ENCODE results near the gene DPM2.

The DPM2 gene

GRCh38 chr9:127976498-127976897 lies 38.8 kb upstream of the DPM2 start:
- DNase-seq (no peak), ATAC-seq (ENCODE audit: insufficient read depth, low read depth) (no peak)
- peaks cover 58% of the 10 kb centered on the region for H4K20me1 ChIP-seq (ENCODE audit: insufficient read depth, low read length)

GRCh38 chr9:127975376-127976315 lies 38.0 kb upstream of the DPM2 start:
- no peak overlapping the region for H3K9ac ChIP-seq (ENCODE audit: low read depth, low read length)
- peak overlapping the region; percentile 31 for H3K4me2 ChIP-seq (ENCODE audit: insufficient read depth, low read length)
- DNase-seq (no peak), ATAC-seq (ENCODE audit: insufficient read depth, low read depth) (no peak)
- H3K27me3 ChIP-seq (ENCODE audit: insufficient read depth, low read length, poor library complexity) = no peaks in the 10 kb centered on the region
- TF ChIP-seq CTCF (IDR thresholded peaks at IDR 0.05; ENCODE audit: borderline replicate concordance, extremely low read depth, low read length, poor library complexity, severe bottlenecking) (no peak), EZH2 (IDR thresholded peaks at IDR 0.05; ENCODE audit: borderline replicate concordance, low read depth, low read length, severe bottlenecking) (no peak)
- H3K79me2 ChIP-seq (ENCODE audit: insufficient read depth, low read length) = peaks cover 36% of the 10 kb centered on the region
- H3K4me3 ChIP-seq (ENCODE audit: low read depth in 1 of 2, low read length in 2 of 2) = no peak overlapping the region
- no peaks in the 10 kb centered on the region for H3K36me3 ChIP-seq (ENCODE audit: insufficient read depth, low read length)
- no peak overlapping the region; the same call in 1 of the 2 replicates for H3K27ac ChIP-seq (ENCODE audit: low read length)
- H4K20me1 ChIP-seq (ENCODE audit: insufficient read depth, low read length) = peaks cover 64% of the 10 kb centered on the region
- H3K4me1 ChIP-seq (ENCODE audit: insufficient read depth, low read length) = peaks cover 41% of the 10 kb centered on the region
- H2AFZ ChIP-seq (ENCODE audit: low read depth, low read length) = no peak overlapping the region
- H3K9me3 ChIP-seq (ENCODE audit: insufficient read depth, low read length, severe bottlenecking) = no peaks in the 10 kb centered on the region

More at GRCh38 chr9:127976498-127976897, 38.8 kb upstream of the DPM2 start:
- no peak overlapping the region for H3K9ac ChIP-seq (ENCODE audit: low read depth, low read length)
- peaks cover 45% of the 10 kb centered on the region for H3K4me1 ChIP-seq (ENCODE audit: insufficient read depth, low read length)
- H2AFZ ChIP-seq (ENCODE audit: low read depth, low read length) = no peak overlapping the region
- H3K36me3 ChIP-seq (ENCODE audit: insufficient read depth, low read length) = no peaks in the 10 kb centered on the region
- H3K27ac ChIP-seq (ENCODE audit: low read length) = no peak overlapping the region
- TF ChIP-seq EZH2 (IDR thresholded peaks at IDR 0.05; ENCODE audit: borderline replicate concordance, low read depth, low read length, severe bottlenecking) = no peak
- no peak for TF ChIP-seq CTCF (IDR thresholded peaks at IDR 0.05; ENCODE audit: borderline replicate concordance, extremely low read depth, low read length, poor library complexity, severe bottlenecking)
- H3K27me3 ChIP-seq (ENCODE audit: insufficient read depth, low read length, poor library complexity) = no peaks in the 10 kb centered on the region
- H3K4me3 ChIP-seq (ENCODE audit: low read depth in 1 of 2, low read length in 2 of 2) = no peak overlapping the region
- H3K9me3 ChIP-seq (ENCODE audit: insufficient read depth, low read length, severe bottlenecking) = no peaks in the 10 kb centered on the region
- H3K79me2 ChIP-seq (ENCODE audit: insufficient read depth, low read length) = peaks cover 36% of the 10 kb centered on the region
- peak overlapping the region; percentile 17; the same call in 1 of the 2 replicates for H3K4me2 ChIP-seq (ENCODE audit: insufficient read depth, low read length)

GRCh38 chr9:127974769-127975261 lies 37.2 kb upstream of the DPM2 start:
- peaks cover 33% of the 10 kb centered on the region for H3K79me2 ChIP-seq (ENCODE audit: insufficient read depth, low read length)
- no peak overlapping the region for H2AFZ ChIP-seq (ENCODE audit: low read depth, low read length)
- H4K20me1 ChIP-seq (ENCODE audit: insufficient read depth, low read length) = peaks cover 65% of the 10 kb centered on the region
- H3K27ac ChIP-seq (ENCODE audit: low read length) = no peak overlapping the region
- H3K9me3 ChIP-seq (ENCODE audit: insufficient read depth, low read length, severe bottlenecking) = no peaks in the 10 kb centered on the region
- no peak for ATAC-seq (ENCODE audit: insufficient read depth, low read depth)
- H3K4me2 ChIP-seq (ENCODE audit: insufficient read depth, low read length) = no peak overlapping the region
- H3K4me1 ChIP-seq (ENCODE audit: insufficient read depth, low read length) = peaks cover 36% of the 10 kb centered on the region
- TF ChIP-seq CTCF (IDR thresholded peaks at IDR 0.05; ENCODE audit: borderline replicate concordance, extremely low read depth, low read length, poor library complexity, severe bottlenecking) (no peak), EZH2 (IDR thresholded peaks at IDR 0.05; ENCODE audit: borderline replicate concordance, low read depth, low read length, severe bottlenecking) (no peak)
- no peaks in the 10 kb centered on the region for H3K27me3 ChIP-seq (ENCODE audit: insufficient read depth, low read length, poor library complexity)
- no peaks in the 10 kb centered on the region for H3K36me3 ChIP-seq (ENCODE audit: insufficient read depth, low read length)
- no peak for DNase-seq
- no peak overlapping the region for H3K4me3 ChIP-seq (ENCODE audit: low read depth in 1 of 2, low read length in 2 of 2)
- no peak overlapping the region for H3K9ac ChIP-seq (ENCODE audit: low read depth, low read length)

Measured in DND-41 (cell line).